Fibroblast of villous mesenchyme (primary cell): ENCODE results near the gene ADA. TPM values are rescaled to one million over a fixed set of nuclear protein-coding genes. Genes with fewer than 3 reads are reported as not detected.

Source experiments
- DNase-seq: peaks from one replicate; pipeline ENCODE4 v3.0.0-alpha.2; 2010; ENCODE audit warnings: low read depth
- H3K4me3 ChIP-seq: 2 replicates; pipeline ENCODE4 v1.5.1; 2011; ENCODE audit warnings: low read depth, mild to moderate bottlenecking, low read length
- CTCF ChIP-seq: IDR thresholded peaks from 2 replicates; pipeline ENCODE4 v1.5.1; 2012; ENCODE audit warnings: low read depth, mild to moderate bottlenecking, low read length; ENCODE audit not compliant: insufficient read depth
- total RNA-seq: library from RNA; depleted of rRNA; stranded (reverse); fragments of >200 nt; gene quantifications from 2 replicates; pipeline ENCODE4 v1.2.3, GENCODE V29; 2012

The ADA gene
- total RNA-seq, 1 donor: 10.4 TPM

- DNase-seq: peak; percentile 79
- TF ChIP-seq CTCF: no peak
- no peak overlapping the region for H3K4me3 ChIP-seq
Measured at GRCh38 chr20:44601801-44602204, 49.7 kb downstream of the ADA start.

GRCh38 chr20:44601236-44601671 is 50.2 kb downstream of the ADA start:
- H3K4me3 ChIP-seq: no peak overlapping the region
- TF ChIP-seq CTCF: no peak
- DNase-seq: no peak

- no peak for DNase-seq
- no peak for TF ChIP-seq CTCF
- no peak overlapping the region for H3K4me3 ChIP-seq
Measured at GRCh38 chr20:44600758-44601201, 50.7 kb downstream of the ADA start.

GRCh38 chr20:44600301-44600700 is 51.2 kb downstream of the ADA start:
- TF ChIP-seq CTCF: no peak
- no peak overlapping the region for H3K4me3 ChIP-seq
- DNase-seq: no peak

GRCh38 chr20:44599715-44600114 is 51.8 kb downstream of the ADA start:
- H3K4me3 ChIP-seq: no peak overlapping the region
- TF ChIP-seq CTCF: no peak
- DNase-seq: no peak

GRCh38 chr20:44598423-44599305 is 52.8 kb downstream of the ADA start:
- no peak for TF ChIP-seq CTCF
- peak; percentile 75 for DNase-seq
- H3K4me3 ChIP-seq: no peak overlapping the region
